Right cardiac atrium (tissue), 5 donors: Measurements from ENCODE around the gene ZNF100. TPM values are rescaled to one million over a fixed set of nuclear protein-coding genes. Genes with fewer than 3 reads are reported as not detected.
"Not testable (repeated sequence)": the region's sequence is repeated elsewhere in the genome, so short reads cannot be mapped to it uniquely, and the experiment has no call there.

Experiments
- ATAC-seq, 2 donors: fragments of 200-7000 bp; cut with Tn5 transposase; one replicate each; pipeline versions ENCODE4 v1.8.0 to v1.9.1; 2020; ENCODE audit warnings: moderate library complexity in 2 of 2, mild to moderate bottlenecking in 1 of 2
- DNase-seq, 3 donors: peaks; one replicate each; pipeline ENCODE4 v3.0.0-alpha.2; 2020
- H3K27ac ChIP-seq: one replicate; pipeline ENCODE4 v1.5.1; 2013; ENCODE audit warnings: mild to moderate bottlenecking, low read length, control low read depth, moderate library complexity
- H3K27me3 ChIP-seq: one replicate; pipeline ENCODE4 v1.6.1; 2013; ENCODE audit not compliant: control insufficient read depth, insufficient read depth
- H3K4me1 ChIP-seq: one replicate; pipeline ENCODE4 v1.6.1; 2013; ENCODE audit warnings: low read length; ENCODE audit not compliant: control insufficient read depth, insufficient read depth
- H3K4me3 ChIP-seq: one replicate; pipeline ENCODE4 v1.5.1; 2013; ENCODE audit warnings: low read length, control low read depth
- H3K9me3 ChIP-seq: one replicate; pipeline ENCODE4 v1.6.1; 2013; ENCODE audit warnings: low read length; ENCODE audit not compliant: control insufficient read depth
- WGBS: extraction: QIAGEN DNeasy Blood & Tissue Kit; methylation state at CpG from one replicate; pipeline ENCODE4 v1.1.7; 2013; 5-methylcytosine and 5-hydroxymethylcytosine counted together
- intact Hi-C, 4 donors: fragments of 100-400 bp; cut with DNase I; formaldehyde crosslinking; loops; one replicate each; pipeline versions ENCODE4 v1.11.0 to v1.14.0; 2022 to 2023
- polyA plus RNA-seq: library from polyadenylated mRNA; stranded (reverse); fragments of 200-250 nt; gene quantifications from one replicate; pipeline ENCODE4 v1.2.3, GENCODE V29; 2013
- total RNA-seq, 4 donors: library from RNA; stranded (reverse); fragmentation: NEBNext Ultra II Directional; extraction: Animal tissue kit (Norgen Biotek cat#: 25700); gene quantifications; one replicate each; pipeline ENCODE4 v1.2.1, GENCODE V29; 2021
- donor health status: healthy with polysubstance abuse.
- donor health status: DM: no; HTN: yes; CAD: no.
- donor health status: DM: no; HTN: no; CAD: no.
- donor health status: DM: no; HTN: yes; CAD: no; lungs with severe emphysema.
- donor health status: DM: yes; HTN: yes; CAD: no.

ZNF100 gene
- total and polyA plus RNA-seq, 5 donors, result 1.7 to 10.2 (median 6.5) TPM

DNA sequence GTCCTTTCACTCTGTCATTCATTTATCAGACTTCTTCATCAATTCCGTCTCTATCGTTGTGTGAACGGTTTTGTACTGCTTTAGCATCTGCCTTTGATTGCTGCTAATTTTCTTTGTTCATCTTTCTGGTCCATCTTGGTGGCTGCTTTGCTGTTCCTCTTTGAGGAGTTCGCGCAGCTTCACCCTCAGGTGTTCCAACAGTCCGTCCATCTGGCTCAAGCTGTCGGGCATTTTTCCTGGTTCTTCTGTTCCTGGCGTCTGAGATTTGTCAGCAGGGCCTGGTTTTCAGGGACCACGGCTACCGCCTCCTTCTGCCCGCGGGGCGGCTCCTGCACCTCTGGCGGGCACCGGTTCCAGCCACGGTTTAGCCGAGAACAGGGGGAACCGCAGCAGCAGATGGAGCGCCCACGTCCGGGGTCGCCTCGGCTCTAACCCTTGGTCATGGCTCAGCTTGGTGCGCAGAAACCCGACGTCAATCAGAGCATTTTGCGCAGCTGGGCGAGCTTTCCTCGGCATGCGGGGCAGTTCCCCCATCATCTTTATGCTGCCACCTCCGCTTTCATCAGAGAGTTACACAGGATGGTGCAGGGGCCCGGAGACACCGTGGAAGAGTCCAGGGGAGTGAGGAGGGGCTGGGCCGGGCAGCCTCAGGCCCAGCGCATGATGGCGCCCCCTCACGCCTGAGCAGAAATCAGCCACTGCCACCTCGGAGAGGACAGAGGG lies 89.5 kb downstream of the ZNF100 start:
- 65% methylated on average over 38 of the region's 38 CpGs for WGBS
- ATAC-seq (peak in 1 of 2 donors; percentile 84), DNase-seq (peak in 2 of 3 donors; percentile 71)
- Histone ChIP-seq H3K4me1 (no peaks in the 10 kb centered on the region), H3K9me3 (no peaks in the 10 kb centered on the region), H3K27me3 (no peaks in the 10 kb centered on the region), H3K4me3 (no peak overlapping the region), H3K27ac (no peak overlapping the region)
- intact Hi-C loops, result no loop called here

GRCh38 chr19:21674454-21674853 lies 92.9 kb downstream of the ZNF100 start:
- DNase-seq (no peak), ATAC-seq (no peak)
- Histone ChIP-seq H3K27me3 (no peaks in the 10 kb centered on the region), H3K4me3 (no peak overlapping the region), H3K9me3 (no peaks in the 10 kb centered on the region), H3K4me1 (no peaks in the 10 kb centered on the region), H3K27ac (no peak overlapping the region)
- intact Hi-C loops, result no loop called here
- WGBS, result 36% methylated on average over 1 of the region's 1 CpG

DNA sequence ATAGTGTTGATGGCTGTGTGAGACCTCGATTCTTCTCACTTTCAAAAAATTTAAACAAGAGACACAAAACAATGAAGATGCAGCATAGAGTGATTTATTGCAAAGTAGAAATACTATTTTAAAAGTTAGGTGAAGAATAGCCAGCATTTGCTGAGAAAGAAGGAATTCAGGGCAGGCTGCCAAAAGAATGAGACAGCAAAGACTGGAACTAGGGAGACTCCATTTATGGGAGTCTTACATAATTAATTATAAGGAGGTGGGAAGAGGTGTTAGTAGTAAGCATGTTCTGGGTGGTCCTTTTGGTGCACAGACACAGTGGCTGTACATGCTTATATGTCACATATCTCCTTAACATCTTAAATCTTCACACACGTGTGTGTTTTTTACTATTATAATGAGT lies 93.9 kb downstream of the ZNF100 start:
- ATAC-seq, result peak in 1 of 2 donors; percentile 74
- WGBS, result 62% methylated on average over 2 of the region's 2 CpGs
- H3K9me3 ChIP-seq, H3K4me3 ChIP-seq, DNase-seq, intact Hi-C loops, H3K4me1 ChIP-seq, H3K27me3 ChIP-seq, H3K27ac ChIP-seq: not testable (repeated sequence)

Other genes starting within 250 kb of the ZNF100 start
- gene ZNF43, start 68.6 kb upstream of the ZNF100 start, total RNA-seq, result 1 to 10 TPM; 6.8 to 8.8 (median 8.2) TPM
- 4.0 TPM for gene ZNF43, start 68.6 kb upstream of the ZNF100 start, polyA plus RNA-seq
- gene ZNF208, start 243.4 kb upstream of the ZNF100 start, total RNA-seq, result 10 to 100 TPM; 11.1 to 51.9 (median 28.6) TPM
- gene ZNF208, start 243.4 kb upstream of the ZNF100 start, polyA plus RNA-seq, result 9.7 TPM